Keratinocyte (primary cell): Measurements from ENCODE around the gene MAP4K3.

ENCODE experiments used
- CTCF ChIP-seq, 3 experiments: IDR thresholded peaks in 1 of 3; conservative IDR thresholded peaks in 1 of 3; optimal IDR thresholded peaks in 1 of 3; 2 replicates in 2 of 3; 3 replicates in 1 of 3; pipeline versions ENCODE3 to v1.5.1; 2011; ENCODE audit warnings: low read length in 3 of 3, mild to moderate bottlenecking in 3 of 3, moderate library complexity in 2 of 3, control low read depth in 1 of 3, inconsistent platforms in 1 of 3; ENCODE audit not compliant: insufficient read depth in 2 of 3; ENCODE audit errors: extremely low read depth in 1 of 3
- EZH2 ChIP-seq: IDR thresholded peaks from one replicate; pipeline ENCODE4 v1.6.1; 2012; ENCODE audit warnings: inconsistent platforms, mild to moderate bottlenecking, low read length, moderate library complexity

GRCh38 chr2:39419282-39420223 is 17.5 kb downstream of the MAP4K3 start:
- no peak for TF ChIP-seq CTCF (optimal IDR thresholded peaks at IDR 0.05 in 1 of 3, IDR thresholded peaks at IDR 0.05 in 1 of 3, conservative IDR thresholded peaks at IDR 0.05 in 1 of 3; ENCODE audit: extremely low read depth in 1 of 3, insufficient read depth in 2 of 3, low read length in 3 of 3)
- no peak for TF ChIP-seq EZH2
